K562 (cell line): ENCODE data around the gene EMILIN3. TPM values are rescaled to one million over a fixed set of nuclear protein-coding genes. Genes with fewer than 3 reads are reported as not detected.

Experiments
- ATAC-seq: fragments of 200-7000 bp; cut with Tn5 transposase; 3 replicates; pipeline ENCODE4 v1.9.1; 2020; ENCODE audit warnings: moderate library complexity
- BruUV-seq: library from RNA; stranded (reverse); fragments of 400-500 nt; replicated peaks from 2 replicates; lab custom pipeline; 2021; lab: Mats Ljungman, UMichigan
- CTCF ChIA-PET: fragments of 300-600 bp; formaldehyde crosslinking; extraction: SDS; loops from one replicate; lab custom pipeline; 2021; ENCODE audit warnings: low intra/inter-chr PET ratio; lab: Yijun Ruan, JAX
- POLR2A ChIA-PET: fragments of 300-600, 350-650 bp; sonication (Branson Sonifier 250); formaldehyde crosslinking; extraction: SDS; loops from one replicate; lab custom pipeline; 2021; ENCODE audit warnings: antibody characterized with exemption, inconsistent platforms; lab: Yijun Ruan, JAX
- DNase-seq, 4 experiments: peaks; one replicate each; pipeline versions ENCODE4 v3.0.0 to v3.0.0-alpha.2; 2011 to 2018; ENCODE audit warnings: low spot score in 3 of 4, mixed read lengths in 3 of 4; ENCODE audit errors: extremely low read depth in 1 of 4
- FAIRE-seq: peaks from 2 replicates; lab custom pipeline; 2011; peaks lifted over from hg19 to GRCh38; lab: Jason Lieb, UNC
- H2AFZ ChIP-seq: 2 replicates; pipeline ENCODE4 v1.6.0; 2011; ENCODE audit warnings: low read depth, low read length, control low read depth, inconsistent platforms
- H3K27ac ChIP-seq: fragments of 200-600 bp; 3 replicates; pipeline ENCODE4 v1.8.0; 2011; ENCODE audit warnings: low read depth, mild to moderate bottlenecking, control low read depth, inconsistent platforms, low read length, moderate library complexity, mixed read lengths; ENCODE audit errors: extremely low read depth
- H3K27me3 ChIP-seq, 2 experiments: fragments of 300-600 bp in 1 of 2; 2 replicates in 1 of 2; 3 replicates in 1 of 2; pipeline versions ENCODE4 v1.6.0 to v1.8.0; 2011; ENCODE audit warnings: inconsistent platforms in 2 of 2, low read length in 2 of 2, mild to moderate bottlenecking in 1 of 2, mixed read lengths in 1 of 2, moderate library complexity in 1 of 2; ENCODE audit not compliant: control insufficient read depth in 2 of 2, insufficient read depth in 2 of 2
- H3K36me3 ChIP-seq: fragments of 300-600 bp; 3 replicates; pipeline ENCODE4 v1.8.0; 2011; ENCODE audit warnings: mild to moderate bottlenecking, low read length, inconsistent platforms; ENCODE audit not compliant: control insufficient read depth, insufficient read depth
- H3K4me1 ChIP-seq, 2 experiments: fragments of 200-600 bp in 1 of 2; replicated peaks in 1 of 2; 2 replicates in 1 of 2; 3 replicates in 1 of 2; pipeline versions ENCODE4 v1.5.1 to v1.8.0; 2011; ENCODE audit warnings: inconsistent platforms in 2 of 2, low read length in 2 of 2, mild to moderate bottlenecking in 1 of 2, mixed read lengths in 1 of 2, moderate library complexity in 1 of 2; ENCODE audit not compliant: control insufficient read depth in 2 of 2, insufficient read depth in 2 of 2
- H3K4me2 ChIP-seq: 2 replicates; pipeline ENCODE4 v1.6.1; 2011; ENCODE audit warnings: low read length, control low read depth, inconsistent platforms, mixed read lengths; ENCODE audit not compliant: insufficient read depth
- H3K4me3 ChIP-seq: fragments of 200-600 bp; sonication (generic), shearing (Covaris generic); 2 replicates; pipeline ENCODE4 v1.5.1; 2016; ENCODE audit warnings: control low read depth, inconsistent platforms
- H3K79me2 ChIP-seq: fragments of 200-600 bp; 3 replicates; pipeline ENCODE4 v1.8.0; 2011; ENCODE audit warnings: low read length, inconsistent platforms; ENCODE audit not compliant: control insufficient read depth, insufficient read depth
- H3K9ac ChIP-seq, 2 experiments: 2 replicates each; pipeline versions ENCODE4 v1.6.0 to v1.6.1; 2011; ENCODE audit warnings: low read depth in 2 of 2, low read length in 2 of 2, control low read depth in 1 of 2, inconsistent platforms in 1 of 2, mild to moderate bottlenecking in 1 of 2, mixed read lengths in 1 of 2; ENCODE audit not compliant: insufficient read depth in 1 of 2
- H3K9me1 ChIP-seq: one replicate; pipeline ENCODE4 v1.6.0; 2011; ENCODE audit warnings: inconsistent platforms, mild to moderate bottlenecking, low read length, moderate library complexity; ENCODE audit not compliant: control insufficient read depth, insufficient read depth
- H3K9me3 ChIP-seq: replicated peaks from 2 replicates; pipeline ENCODE4 v1.5.1; 2011; ENCODE audit warnings: low read depth, low read length, inconsistent platforms; ENCODE audit not compliant: control insufficient read depth, insufficient read depth
- H4K20me1 ChIP-seq: replicated peaks from 2 replicates; pipeline ENCODE4 v1.6.1; 2011; ENCODE audit warnings: low read length, inconsistent platforms, mixed read lengths; ENCODE audit not compliant: control insufficient read depth, insufficient read depth
- CTCF ChIP-seq, 3 experiments: IDR thresholded peaks in 2 of 3; conservative IDR thresholded peaks in 1 of 3; 2 replicates each; pipeline ENCODE4 v1.5.1; 2011 to 2012; ENCODE audit warnings: low read length in 3 of 3, mild to moderate bottlenecking in 3 of 3, control low read depth in 2 of 3, improper control_type of control experiment in 1 of 3, inconsistent platforms in 1 of 3, low read depth in 1 of 3, mixed read lengths in 1 of 3, moderate library complexity in 1 of 3; ENCODE audit not compliant: insufficient read depth in 2 of 3
- RAD51 ChIP-seq: fragments of 450-650 bp; IDR thresholded peaks from 2 replicates; pipeline ENCODE4 v1.7.1; 2016; ENCODE audit warnings: low read depth, mild to moderate bottlenecking, borderline replicate concordance
- ZBED1 ChIP-seq: IDR thresholded peaks from 2 replicates; pipeline ENCODE4 v1.6.1; 2014
- WGBS: fragments of 100-300 bp; shearing (Covaris generic); methylation state at CpG from one replicate; pipeline ENCODE4 v1.1.6; 2016; ENCODE audit warnings: low coverage, mixed read lengths; ENCODE audit not compliant: insufficient coverage; ENCODE audit errors: missing lambda C conversion rate; 5-methylcytosine and 5-hydroxymethylcytosine counted together
- in situ Hi-C: fragments of 300-500 bp; cut with MboI; formaldehyde crosslinking; loops from 4 replicates; pipeline ENCODE4 v1.15.0; 2018; ENCODE audit warnings: inconsistent platforms, mixed read lengths
- intact Hi-C: fragments of 100-400 bp; cut with micrococcal nuclease; formaldehyde crosslinking; loops from 2 replicates; pipeline ENCODE4 v1.14.2; 2022
- polyA plus RNA-seq, 8 experiments: library from polyadenylated mRNA; depleted of rRNA in 4 of 8; stranded (reverse) in 5 of 8; unstranded in 3 of 8; fragments of >200 nt; fragmentation: Nextera tagmentation in 2 of 8; fragmentation: Illumina TruSeq in 1 of 8; extraction: Ambion mirVana in 2 of 8; extraction: Trizol in 1 of 8; gene quantifications; 2 replicates each; pipeline versions ENCODE4 v1.2.1 to v1.2.3, GENCODE V29; 2011 to 2014; ENCODE audit warnings: inconsistent platforms in 1 of 8, missing spikeins in 1 of 8
- total RNA-seq, 7 experiments: library from RNA; depleted of rRNA in 6 of 7; stranded (reverse); fragments of >200 nt in 6 of 7; fragmentation: Illumina TruSeq in 2 of 7; extraction: Trizol in 2 of 7; gene quantifications; 2 replicates each; pipeline versions ENCODE4 v1.2.1 to v1.2.3, GENCODE V29; 2011 to 2021; ENCODE audit warnings: low replicate concordance in 1 of 7

The EMILIN3 gene
- total and polyA plus RNA-seq, 9 of the 15 experiments (the other 6 are each of a cell fraction or from before 2014, with no cell fraction given), result 0.01 to 0.07 TPM; not detected in 7

DNA sequence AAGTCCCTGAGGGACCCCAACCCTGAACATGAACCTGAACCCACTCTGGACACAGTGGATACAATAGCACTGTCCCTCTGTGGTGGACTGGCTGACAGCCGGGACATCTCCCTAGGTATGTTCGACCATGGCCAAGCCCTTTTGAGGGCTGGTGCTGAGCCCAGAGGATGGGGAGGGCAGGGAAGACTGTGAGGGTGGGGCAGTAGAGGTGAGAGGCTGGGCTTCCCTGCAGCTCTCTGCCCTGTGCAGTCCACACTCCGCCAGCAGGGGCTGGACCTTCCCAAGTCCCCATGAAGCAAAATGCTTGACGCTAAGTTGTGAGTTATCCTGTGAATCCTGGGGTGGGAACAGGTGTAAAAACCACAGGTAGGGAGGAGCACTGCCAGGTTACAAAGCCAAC lies 14.5 kb downstream of the EMILIN3 start:
- no TSS peak for BruUV-seq
- no peaks in the 10 kb centered on the region; the same call in 1 of the 2 replicates for H4K20me1 ChIP-seq
- no peak for FAIRE-seq
- H3K4me3 ChIP-seq, result no peak overlapping the region
- DNase-seq, result peak in 3 of 4 experiments; percentile 23 to 44 (median 39)
- ATAC-seq, result peak; percentile 84
- H3K36me3 ChIP-seq, result peaks cover 2% of the 10 kb centered on the region; the same call in 1 of the 3 replicates
- peaks cover 0 to 8% of the 10 kb centered on the region in 2 experiments; a peak in 1 of 5 replicates for H3K4me1 ChIP-seq
- H3K4me2 ChIP-seq, result no peak overlapping the region
- POLR2A ChIA-PET, result no interaction called here
- WGBS, result 30% methylated on average over 4 of the region's 4 CpGs
- no peaks in the 10 kb centered on the region for H3K9me1 ChIP-seq
- H3K79me2 ChIP-seq, result no peaks in the 10 kb centered on the region
- H2AFZ ChIP-seq, result no peak overlapping the region
- no peaks in the 10 kb centered on the region for H3K27me3 ChIP-seq
- in situ Hi-C loops, result no loop called here
- TF ChIP-seq CTCF (IDR thresholded peaks at IDR 0.05 in 2 of 3, conservative IDR thresholded peaks at IDR 0.05 in 1 of 3; ENCODE audit: insufficient read depth in 2 of 3, low read depth in 1 of 3, low read length in 3 of 3) (peak; percentile 21 to 34 (median 27); a peak in 4 of 6 replicates), ZBED1 (no peak), RAD51 (no peak)
- no peak overlapping the region for H3K27ac ChIP-seq
- no peaks in the 10 kb centered on the region for H3K9me3 ChIP-seq
- intact Hi-C loops, result no loop called here
- CTCF ChIA-PET, result no interaction called here
- no peak overlapping the region; a peak in 1 of 4 replicates for H3K9ac ChIP-seq
